ENCODE data around the gene FGF18.

- TF ChIP-seq, protein P1, sequence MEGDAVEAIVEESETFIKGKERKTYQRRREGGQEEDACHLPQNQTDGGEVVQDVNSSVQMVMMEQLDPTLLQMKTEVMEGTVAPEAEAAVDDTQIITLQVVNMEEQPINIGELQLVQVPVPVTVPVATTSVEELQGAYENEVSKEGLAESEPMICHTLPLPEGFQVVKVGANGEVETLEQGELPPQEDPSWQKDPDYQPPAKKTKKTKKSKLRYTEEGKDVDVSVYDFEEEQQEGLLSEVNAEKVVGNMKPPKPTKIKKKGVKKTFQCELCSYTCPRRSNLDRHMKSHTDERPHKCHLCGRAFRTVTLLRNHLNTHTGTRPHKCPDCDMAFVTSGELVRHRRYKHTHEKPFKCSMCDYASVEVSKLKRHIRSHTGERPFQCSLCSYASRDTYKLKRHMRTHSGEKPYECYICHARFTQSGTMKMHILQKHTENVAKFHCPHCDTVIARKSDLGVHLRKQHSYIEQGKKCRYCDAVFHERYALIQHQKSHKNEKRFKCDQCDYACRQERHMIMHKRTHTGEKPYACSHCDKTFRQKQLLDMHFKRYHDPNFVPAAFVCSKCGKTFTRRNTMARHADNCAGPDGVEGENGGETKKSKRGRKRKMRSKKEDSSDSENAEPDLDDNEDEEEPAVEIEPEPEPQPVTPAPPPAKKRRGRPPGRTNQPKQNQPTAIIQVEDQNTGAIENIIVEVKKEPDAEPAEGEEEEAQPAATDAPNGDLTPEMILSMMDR (IDR thresholded peaks at IDR 0.05; ENCODE audit: low read depth, low read length): no peak
- TF ChIP-seq EZH2phosphoT487 (IDR thresholded peaks at IDR 0.05; ENCODE audit: low read depth): no peak
These were observed 412 bp downstream of the FGF18 start for GRCh38 chr5:171419688-171420430.
